Neuron (in vitro differentiated cells): ENCODE data around the gene ACAP2.

ENCODE experiments used
- H2AFZ ChIP-seq: one replicate; pipeline ENCODE4 v1.6.1; 2013; ENCODE audit warnings: low read depth, mild to moderate bottlenecking, inconsistent platforms, low read length, moderate library complexity
- H3K27me3 ChIP-seq: one replicate; pipeline ENCODE4 v1.6.1; 2013; ENCODE audit warnings: low read length; ENCODE audit not compliant: insufficient read depth
- H3K36me3 ChIP-seq: one replicate; pipeline ENCODE4 v1.6.1; 2013; ENCODE audit warnings: low read length; ENCODE audit not compliant: insufficient read depth
- H3K4me1 ChIP-seq: one replicate; pipeline ENCODE4 v1.6.1; 2013; ENCODE audit warnings: low read length; ENCODE audit not compliant: insufficient read depth
- H3K4me3 ChIP-seq: 2 replicates; pipeline ENCODE4 v1.5.1; 2013; ENCODE audit warnings: mild to moderate bottlenecking, low read length, moderate library complexity
- H3K9me3 ChIP-seq: one replicate; pipeline ENCODE4 v1.6.1; 2013; ENCODE audit warnings: low read length

ACAP2 gene

GRCh38 chr3:195227871-195228270 lies 214.9 kb downstream of the ACAP2 start:
- Histone ChIP-seq H3K4me1 (no peaks in the 10 kb centered on the region), H3K9me3 (no peaks in the 10 kb centered on the region), H3K36me3 (peaks cover 8% of the 10 kb centered on the region), H2AFZ (no peak overlapping the region), H3K4me3 (no peak overlapping the region), H3K27me3 (no peaks in the 10 kb centered on the region)

GRCh38 chr3:195226900-195227447 lies 215.8 kb downstream of the ACAP2 start:
- H3K4me1 ChIP-seq = no peaks in the 10 kb centered on the region
- no peaks in the 10 kb centered on the region for H3K27me3 ChIP-seq
- H3K4me3 ChIP-seq = no peak overlapping the region
- H3K9me3 ChIP-seq = no peaks in the 10 kb centered on the region
- H3K36me3 ChIP-seq = peaks cover 8% of the 10 kb centered on the region
- no peak overlapping the region for H2AFZ ChIP-seq

GRCh38 chr3:195226445-195226844 lies 216.4 kb downstream of the ACAP2 start:
- H3K9me3 ChIP-seq = no peaks in the 10 kb centered on the region
- H3K36me3 ChIP-seq = peaks cover 8% of the 10 kb centered on the region
- no peak overlapping the region for H2AFZ ChIP-seq
- H3K4me3 ChIP-seq = no peak overlapping the region
- H3K27me3 ChIP-seq = no peaks in the 10 kb centered on the region
- no peaks in the 10 kb centered on the region for H3K4me1 ChIP-seq

- Histone ChIP-seq H3K27me3 (no peaks in the 10 kb centered on the region), H3K9me3 (no peaks in the 10 kb centered on the region), H3K4me3 (no peak overlapping the region), H2AFZ (no peak overlapping the region), H3K4me1 (no peaks in the 10 kb centered on the region), H3K36me3 (peaks cover 8% of the 10 kb centered on the region)
These were observed 217.7 kb downstream of the ACAP2 start for GRCh38 chr3:195224980-195225580.
